Testis (tissue), 3 donors: ENCODE measurements around the gene TMEM234. TPM values are rescaled to one million over a fixed set of nuclear protein-coding genes. Genes with fewer than 3 reads are reported as not detected.
A peak's percentile ranks its signal among the peaks of the same experiment; 100 is the strongest.

ENCODE experiments used
- DNase-seq: peaks from one replicate; pipeline ENCODE4 v3.0.0-alpha.2; 2019
- H3K27ac ChIP-seq, 2 donors: fragments of 200-600 bp; sonication (generic); one replicate each; pipeline ENCODE4 v1.5.1; 2019
- H3K27me3 ChIP-seq: fragments of 200-600 bp; sonication (generic); one replicate; pipeline ENCODE4 v1.5.1; 2019
- H3K36me3 ChIP-seq: fragments of 200-600 bp; sonication (generic); one replicate; pipeline ENCODE4 v1.5.1; 2017; ENCODE audit warnings: low read depth; ENCODE audit errors: missing control alignments
- H3K4me1 ChIP-seq: fragments of 200-600 bp; sonication (generic); one replicate; pipeline ENCODE4 v1.5.1; 2019
- H3K4me3 ChIP-seq, 2 donors: fragments of 200-600 bp; sonication (generic); one replicate each; pipeline ENCODE4 v1.5.1; 2017 to 2019
- H3K9me3 ChIP-seq: fragments of 200-600 bp; sonication (generic); one replicate; pipeline ENCODE4 v1.5.1; 2017
- CTCF ChIP-seq, 3 experiments: fragments of 450-650 bp in 2 of 3; fragments of 200-600 bp in 1 of 3; sonication (generic) in 1 of 3; IDR thresholded peaks; one replicate each; pipeline ENCODE4 v1.5.1; 2016 to 2019; ENCODE audit warnings: antibody characterized with exemption in 3 of 3, mild to moderate bottlenecking in 2 of 3, moderate library complexity in 1 of 3
- POLR2A ChIP-seq: fragments of 450-650 bp; IDR thresholded peaks from one replicate; pipeline ENCODE4 v1.6.1; 2017; ENCODE audit warnings: antibody characterized with exemption, mild to moderate bottlenecking, moderate library complexity
- WGBS, 2 donors: methylation state at CpG; one replicate each; pipeline ENCODE4 v1.1.5; 2018; 5-methylcytosine and 5-hydroxymethylcytosine counted together
- intact Hi-C: fragments of 100-400 bp; cut with DNase I; formaldehyde crosslinking; loops from one replicate; pipeline ENCODE4 v1.15.1; 2023; ENCODE audit warnings: low total_unique reads
- polyA plus RNA-seq: library from polyadenylated mRNA; stranded (reverse); fragments of 350-450 nt; fragmentation: Illumina TruSeq; extraction: RNeasy Lipid Tissue Mini Kit (QIAGEN cat#74804); gene quantifications from one replicate; pipeline ENCODE4 v1.2.3, GENCODE V29; 2014; ENCODE audit warnings: low read depth, low replicate concordance; ENCODE audit not compliant: insufficient read depth
- total RNA-seq, 2 donors: library from RNA; depleted of rRNA; stranded (reverse); fragments of >200 nt; gene quantifications; one replicate each; pipeline ENCODE4 v1.2.3, GENCODE V29; 2016

Gene TMEM234
- total and polyA plus RNA-seq, 3 donors from 2014 or later, result 31.8 to 58.3 (median 35.9) TPM

GRCh38 chr1:32257227-32257508 lies 35.0 kb upstream of the TMEM234 start:
- intact Hi-C loops, result no loop called here
- DNase-seq, result no peak
- Histone ChIP-seq H3K4me3 (no peak overlapping the region), H3K4me1 (peaks cover 7% of the 10 kb centered on the region), H3K9me3 (no peaks in the 10 kb centered on the region), H3K36me3 (no peaks in the 10 kb centered on the region), H3K27me3 (no peaks in the 10 kb centered on the region), H3K27ac (no peak overlapping the region)
- 88 to 91% methylated on average over 6 of the region's 6 CpGs for WGBS, 2 donors
- TF ChIP-seq CTCF (IDR thresholded peaks at IDR 0.05) (no peak), POLR2A (no peak)

GRCh38 chr1:32256473-32257226 lies 34.5 kb upstream of the TMEM234 start:
- Histone ChIP-seq H3K4me1 (peaks cover 10% of the 10 kb centered on the region), H3K9me3 (no peaks in the 10 kb centered on the region), H3K36me3 (no peaks in the 10 kb centered on the region), H3K27me3 (no peaks in the 10 kb centered on the region), H3K4me3 (no peak overlapping the region), H3K27ac (no peak overlapping the region)
- WGBS, 2 donors, result 87 to 90% methylated on average over 9 of the region's 9 CpGs
- no peak for TF ChIP-seq POLR2A
- no peak for TF ChIP-seq CTCF (IDR thresholded peaks at IDR 0.05)
- DNase-seq, result no peak
- intact Hi-C loops, result no loop called here

- intact Hi-C loops, result no loop called here
- H3K4me1 ChIP-seq, result peaks cover 23% of the 10 kb centered on the region
These were observed 33.2 kb upstream of the TMEM234 start for GRCh38 chr1:32255072-32256071.

GRCh38 chr1:32250893-32251716 lies 29.0 kb upstream of the TMEM234 start, which contains the start of gene LCK:
Gene LCK, plus strand, starts transcription at chr1:32251265. Its CDS starts 23,065 bp downstream, at chr1:32274330.
- intact Hi-C loops, result no loop called here

More at GRCh38 chr1:32255072-32256071, 33.2 kb upstream of the TMEM234 start:
- Histone ChIP-seq H3K36me3 (no peaks in the 10 kb centered on the region), H3K9me3 (no peaks in the 10 kb centered on the region), H3K27ac (no peak overlapping the region), H3K27me3 (no peaks in the 10 kb centered on the region), H3K4me3 (no peak overlapping the region)
- 88 to 91% methylated on average over 10 of the region's 10 CpGs for WGBS, 2 donors
- no peak for TF ChIP-seq POLR2A
- no peak for TF ChIP-seq CTCF (IDR thresholded peaks at IDR 0.05)
- DNase-seq, result no peak

More at GRCh38 chr1:32250893-32251716, 29.0 kb upstream of the TMEM234 start, which contains the start of gene LCK:
- TF ChIP-seq CTCF (IDR thresholded peaks at IDR 0.05), result no peak
- TF ChIP-seq POLR2A, result no peak
- Histone ChIP-seq H3K27ac (peak within 1 kb of the TSS in 1 of 2 donors; percentile 26), H3K36me3 (no peaks in the 10 kb centered on the region), H3K4me3 (no peak within 1 kb of the TSS), H3K9me3 (no peaks in the 10 kb centered on the region), H3K27me3 (no peaks in the 10 kb centered on the region), H3K4me1 (peaks cover 40% of the 10 kb centered on the region)
- DNase-seq, result no peak
- WGBS, 2 donors, result 81 to 84% methylated on average over 17 to 25 of the region's 25 CpGs
